GM23338 (cell line): Measurements from ENCODE around the gene KRTAP13-4. TPM values are rescaled to one million over a fixed set of nuclear protein-coding genes. Genes with fewer than 3 reads are reported as not detected.

ENCODE experiments used
- ATAC-seq: fragments of 200-7000 bp; cut with Tn5 transposase; 3 replicates; pipeline ENCODE4 v1.9.1; 2020
- DNase-seq: peaks from one replicate; pipeline ENCODE4 v3.0.0-alpha.2; 2015; ENCODE audit warnings: low spot score
- H2AFZ ChIP-seq: fragments of 200-600 bp; sonication (generic); 2 replicates; pipeline ENCODE4 v1.8.0; 2016; ENCODE audit warnings: antibody characterized with exemption, mild to moderate bottlenecking, moderate library complexity
- H3F3A ChIP-seq: fragments of 200-600 bp; sonication (generic); replicated peaks from 2 replicates; pipeline ENCODE4 v1.8.0; 2017; ENCODE audit warnings: antibody characterized with exemption, mixed run types, low read depth
- H3K27ac ChIP-seq: fragments of 200-600 bp; sonication (generic); 2 replicates; pipeline ENCODE4 v1.6.1; 2016; ENCODE audit warnings: low read depth
- H3K27me3 ChIP-seq: fragments of 200-600 bp; sonication (generic); 2 replicates; pipeline ENCODE4 v1.8.0; 2016; ENCODE audit warnings: mild to moderate bottlenecking, mixed run types, moderate library complexity; ENCODE audit not compliant: insufficient read depth
- H3K36me3 ChIP-seq: fragments of 200-600 bp; sonication (generic); 2 replicates; pipeline ENCODE4 v1.8.0; 2016; ENCODE audit warnings: mild to moderate bottlenecking; ENCODE audit not compliant: insufficient read depth
- H3K4me1 ChIP-seq: fragments of 200-600 bp; sonication (generic); 2 replicates; pipeline ENCODE4 v1.8.0; 2016; ENCODE audit warnings: mild to moderate bottlenecking, moderate library complexity; ENCODE audit not compliant: insufficient read depth
- H3K4me2 ChIP-seq: fragments of 200-600 bp; sonication (generic); 2 replicates; pipeline ENCODE4 v1.7.1; 2017; ENCODE audit warnings: mixed run types
- H3K4me3 ChIP-seq: fragments of 200-600 bp; sonication (generic); 2 replicates; pipeline ENCODE4 v1.6.1; 2016; ENCODE audit warnings: mixed run types
- H3K79me2 ChIP-seq: fragments of 200-600 bp; sonication (generic); replicated peaks from 2 replicates; pipeline ENCODE4 v1.8.0; 2017; ENCODE audit warnings: mild to moderate bottlenecking; ENCODE audit not compliant: insufficient read depth
- H3K9me2 ChIP-seq: fragments of 200-600 bp; sonication (generic); 2 replicates; pipeline ENCODE4 v1.8.0; 2017; ENCODE audit not compliant: insufficient read depth
- H4K20me1 ChIP-seq: fragments of 200-600 bp; sonication (generic); replicated peaks from 2 replicates; pipeline ENCODE4 v1.8.0; 2017; ENCODE audit warnings: mild to moderate bottlenecking; ENCODE audit not compliant: insufficient read depth
- H3K27ac Mint-ChIP-seq: 2 replicates; pipeline ENCODE4 v1.8.0; 2020; ENCODE audit warnings: inconsistent platforms, mild to moderate bottlenecking, moderate library complexity, mixed read lengths
- H3K27me3 Mint-ChIP-seq: 3 replicates; pipeline ENCODE4 v1.8.0; 2022; ENCODE audit warnings: low read depth, mild to moderate bottlenecking, moderate library complexity, mixed read lengths, inconsistent platforms; ENCODE audit not compliant: insufficient read depth, poor library complexity
- H3K36me3 Mint-ChIP-seq: 3 replicates; pipeline ENCODE4 v1.8.0; 2021; ENCODE audit warnings: low read depth, mild to moderate bottlenecking, inconsistent platforms, moderate library complexity, mixed read lengths
- H3K4me1 Mint-ChIP-seq: 3 replicates; pipeline ENCODE4 v1.8.0; 2020; ENCODE audit warnings: mild to moderate bottlenecking, inconsistent platforms, mixed read lengths
- H3K4me3 Mint-ChIP-seq: 3 replicates; pipeline ENCODE4 v1.8.0; 2021; ENCODE audit warnings: moderate library complexity, mild to moderate bottlenecking, inconsistent platforms, mixed read lengths
- H3K9me3 Mint-ChIP-seq: 3 replicates; pipeline ENCODE4 v1.8.0; 2020; ENCODE audit warnings: moderate library complexity, mild to moderate bottlenecking, inconsistent platforms, mixed read lengths
- CREB1 ChIP-seq: fragments of 250-450 bp; sonication (Bioruptor Pico); IDR thresholded peaks from 2 replicates; pipeline ENCODE4 v1.5.0; 2020; ENCODE audit warnings: low read depth, mild to moderate bottlenecking, moderate library complexity
- EZH2 ChIP-seq: fragments of 200-600 bp; sonication (generic); IDR thresholded peaks from one replicate; pipeline ENCODE4 v1.8.0; 2017; ENCODE audit warnings: antibody characterized with exemption, mild to moderate bottlenecking, low read depth; ENCODE audit not compliant: unreplicated experiment
- EZH2phosphoT487 ChIP-seq: fragments of 200-600 bp; sonication (generic); IDR thresholded peaks from one replicate; pipeline ENCODE4 v1.8.1; 2018; ENCODE audit warnings: antibody characterized with exemption; ENCODE audit not compliant: unreplicated experiment
- JUNB ChIP-seq: IDR thresholded peaks from one replicate; pipeline ENCODE4 v1.6.1; 2016; ENCODE audit warnings: antibody characterized with exemption; ENCODE audit not compliant: unreplicated experiment
- NANOG ChIP-seq: IDR thresholded peaks from 2 replicates; pipeline ENCODE4 v1.6.1; 2016; ENCODE audit warnings: antibody characterized with exemption, borderline replicate concordance
- POLR2AphosphoS5 ChIP-seq: IDR thresholded peaks from 2 replicates; pipeline ENCODE4 v1.6.1; 2016; ENCODE audit warnings: antibody characterized with exemption, low read depth
- STAT1 ChIP-seq: IDR thresholded peaks from one replicate; pipeline ENCODE4 v1.6.1; 2016; ENCODE audit warnings: antibody characterized with exemption; ENCODE audit not compliant: unreplicated experiment
- ZNF114 ChIP-seq: fragments of 250-450 bp; sonication (Bioruptor Pico); IDR thresholded peaks from 2 replicates; pipeline ENCODE4 v1.5.0; 2020; ENCODE audit warnings: mild to moderate bottlenecking, moderate library complexity
- ZNF331 ChIP-seq: fragments of 250-450 bp; sonication (Bioruptor Pico); IDR thresholded peaks from 2 replicates; pipeline ENCODE4 v1.5.0; 2020; ENCODE audit warnings: low read depth, mild to moderate bottlenecking, moderate library complexity
- polyA plus RNA-seq: library from polyadenylated mRNA; unstranded; fragments of >200 nt; fragmentation: Nextera tagmentation; extraction: Ambion mirVana; gene quantifications from 2 replicates; pipeline ENCODE4 v1.2.1, GENCODE V29; 2016
- total RNA-seq: library from RNA; depleted of rRNA; stranded (reverse); fragments of >200 nt; shearing (Covaris generic); gene quantifications from 2 replicates; pipeline ENCODE4 v1.2.3, GENCODE V29; 2014
- TF ChIP-seq, protein P1 (sequence below): IDR thresholded peaks from one replicate; pipeline ENCODE4 v1.6.1; 2018; ENCODE audit warnings: antibody characterized with exemption; ENCODE audit not compliant: unreplicated experiment
- TF ChIP-seq, protein P2 (sequence below): fragments of 250-450 bp; sonication (Bioruptor Pico); IDR thresholded peaks from 2 replicates; pipeline ENCODE4 v1.5.0; 2020; ENCODE audit warnings: mild to moderate bottlenecking, moderate library complexity
- TF ChIP-seq, protein P3 (sequence below), 2 experiments: fragments of 200-600 bp in 1 of 2; sonication (generic) in 1 of 2; conservative IDR thresholded peaks; 2 replicates each; pipeline versions ENCODE4 v1.5.1 to v1.6.1; 2016 to 2017; ENCODE audit warnings: antibody characterized with exemption in 2 of 2, low read depth in 2 of 2, mild to moderate bottlenecking in 2 of 2, moderate library complexity in 1 of 2
- TF ChIP-seq, protein P4 (sequence below): IDR thresholded peaks from 2 replicates; pipeline ENCODE4 v1.6.1; 2016; ENCODE audit warnings: antibody characterized with exemption

KRTAP13-4 gene
- total and polyA plus RNA-seq, 2 experiments from 2014 or later = not detected

DNA sequence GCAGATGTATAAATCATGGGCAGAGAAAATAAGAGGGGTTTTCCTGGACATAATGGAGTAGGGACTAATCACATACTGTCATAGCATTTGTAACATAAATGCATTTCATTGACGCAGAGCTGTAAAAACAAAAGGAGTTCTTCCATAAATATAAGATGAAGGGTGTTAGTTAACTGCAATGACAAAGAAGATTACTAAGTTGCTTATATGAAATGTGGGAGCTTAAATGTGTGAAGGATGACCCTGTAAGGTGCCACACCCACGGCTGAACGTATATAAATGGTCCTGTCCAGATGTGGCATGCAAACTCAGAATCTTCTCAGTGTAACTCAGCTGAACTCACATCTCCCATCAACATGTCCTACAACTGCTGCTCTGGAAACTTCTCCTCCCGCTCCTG lies 34.3 kb upstream of the KRTAP13-4 start, which contains the start of gene KRTAP13-1:
Gene KRTAP13-1 (plus strand): TSS at position 301 of the 400 bp plus-strand sequence. CDS start 56 bp downstream, at position 357.
- Histone ChIP-seq H3K79me2 (no peaks in the 10 kb centered on the region), H3K9me2 (no peaks in the 10 kb centered on the region), H4K20me1 (no peaks in the 10 kb centered on the region), H2AFZ (no peak within 1 kb of the TSS), H3F3A (no peaks in the 10 kb centered on the region), H3K4me1 (no peaks in the 10 kb centered on the region), H3K4me2 (no peak within 1 kb of the TSS), H3K27me3 (no peaks in the 10 kb centered on the region), H3K36me3 (no peaks in the 10 kb centered on the region), H3K27ac (no peak within 1 kb of the TSS), H3K4me3 (no peak within 1 kb of the TSS)
- no peak for ATAC-seq
- no peak within 1 kb of the TSS for H3K4me3 Mint-ChIP-seq
- no peaks in the 10 kb centered on the region for H3K4me1 Mint-ChIP-seq
- H3K27me3 Mint-ChIP-seq = peaks cover 2% of the 10 kb centered on the region
- H3K9me3 Mint-ChIP-seq = peaks cover 4% of the 10 kb centered on the region; the same call in 2 of the 3 replicates
- DNase-seq = no peak
- no peaks in the 10 kb centered on the region for H3K36me3 Mint-ChIP-seq
- TF ChIP-seq NANOG = no peak
- TF ChIP-seq ZNF331 (CRISPR knock-in tag) = no peak
- TF ChIP-seq, protein P1, sequence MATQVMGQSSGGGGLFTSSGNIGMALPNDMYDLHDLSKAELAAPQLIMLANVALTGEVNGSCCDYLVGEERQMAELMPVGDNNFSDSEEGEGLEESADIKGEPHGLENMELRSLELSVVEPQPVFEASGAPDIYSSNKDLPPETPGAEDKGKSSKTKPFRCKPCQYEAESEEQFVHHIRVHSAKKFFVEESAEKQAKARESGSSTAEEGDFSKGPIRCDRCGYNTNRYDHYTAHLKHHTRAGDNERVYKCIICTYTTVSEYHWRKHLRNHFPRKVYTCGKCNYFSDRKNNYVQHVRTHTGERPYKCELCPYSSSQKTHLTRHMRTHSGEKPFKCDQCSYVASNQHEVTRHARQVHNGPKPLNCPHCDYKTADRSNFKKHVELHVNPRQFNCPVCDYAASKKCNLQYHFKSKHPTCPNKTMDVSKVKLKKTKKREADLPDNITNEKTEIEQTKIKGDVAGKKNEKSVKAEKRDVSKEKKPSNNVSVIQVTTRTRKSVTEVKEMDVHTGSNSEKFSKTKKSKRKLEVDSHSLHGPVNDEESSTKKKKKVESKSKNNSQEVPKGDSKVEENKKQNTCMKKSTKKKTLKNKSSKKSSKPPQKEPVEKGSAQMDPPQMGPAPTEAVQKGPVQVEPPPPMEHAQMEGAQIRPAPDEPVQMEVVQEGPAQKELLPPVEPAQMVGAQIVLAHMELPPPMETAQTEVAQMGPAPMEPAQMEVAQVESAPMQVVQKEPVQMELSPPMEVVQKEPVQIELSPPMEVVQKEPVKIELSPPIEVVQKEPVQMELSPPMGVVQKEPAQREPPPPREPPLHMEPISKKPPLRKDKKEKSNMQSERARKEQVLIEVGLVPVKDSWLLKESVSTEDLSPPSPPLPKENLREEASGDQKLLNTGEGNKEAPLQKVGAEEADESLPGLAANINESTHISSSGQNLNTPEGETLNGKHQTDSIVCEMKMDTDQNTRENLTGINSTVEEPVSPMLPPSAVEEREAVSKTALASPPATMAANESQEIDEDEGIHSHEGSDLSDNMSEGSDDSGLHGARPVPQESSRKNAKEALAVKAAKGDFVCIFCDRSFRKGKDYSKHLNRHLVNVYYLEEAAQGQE = no peak
- TF ChIP-seq, protein P2, sequence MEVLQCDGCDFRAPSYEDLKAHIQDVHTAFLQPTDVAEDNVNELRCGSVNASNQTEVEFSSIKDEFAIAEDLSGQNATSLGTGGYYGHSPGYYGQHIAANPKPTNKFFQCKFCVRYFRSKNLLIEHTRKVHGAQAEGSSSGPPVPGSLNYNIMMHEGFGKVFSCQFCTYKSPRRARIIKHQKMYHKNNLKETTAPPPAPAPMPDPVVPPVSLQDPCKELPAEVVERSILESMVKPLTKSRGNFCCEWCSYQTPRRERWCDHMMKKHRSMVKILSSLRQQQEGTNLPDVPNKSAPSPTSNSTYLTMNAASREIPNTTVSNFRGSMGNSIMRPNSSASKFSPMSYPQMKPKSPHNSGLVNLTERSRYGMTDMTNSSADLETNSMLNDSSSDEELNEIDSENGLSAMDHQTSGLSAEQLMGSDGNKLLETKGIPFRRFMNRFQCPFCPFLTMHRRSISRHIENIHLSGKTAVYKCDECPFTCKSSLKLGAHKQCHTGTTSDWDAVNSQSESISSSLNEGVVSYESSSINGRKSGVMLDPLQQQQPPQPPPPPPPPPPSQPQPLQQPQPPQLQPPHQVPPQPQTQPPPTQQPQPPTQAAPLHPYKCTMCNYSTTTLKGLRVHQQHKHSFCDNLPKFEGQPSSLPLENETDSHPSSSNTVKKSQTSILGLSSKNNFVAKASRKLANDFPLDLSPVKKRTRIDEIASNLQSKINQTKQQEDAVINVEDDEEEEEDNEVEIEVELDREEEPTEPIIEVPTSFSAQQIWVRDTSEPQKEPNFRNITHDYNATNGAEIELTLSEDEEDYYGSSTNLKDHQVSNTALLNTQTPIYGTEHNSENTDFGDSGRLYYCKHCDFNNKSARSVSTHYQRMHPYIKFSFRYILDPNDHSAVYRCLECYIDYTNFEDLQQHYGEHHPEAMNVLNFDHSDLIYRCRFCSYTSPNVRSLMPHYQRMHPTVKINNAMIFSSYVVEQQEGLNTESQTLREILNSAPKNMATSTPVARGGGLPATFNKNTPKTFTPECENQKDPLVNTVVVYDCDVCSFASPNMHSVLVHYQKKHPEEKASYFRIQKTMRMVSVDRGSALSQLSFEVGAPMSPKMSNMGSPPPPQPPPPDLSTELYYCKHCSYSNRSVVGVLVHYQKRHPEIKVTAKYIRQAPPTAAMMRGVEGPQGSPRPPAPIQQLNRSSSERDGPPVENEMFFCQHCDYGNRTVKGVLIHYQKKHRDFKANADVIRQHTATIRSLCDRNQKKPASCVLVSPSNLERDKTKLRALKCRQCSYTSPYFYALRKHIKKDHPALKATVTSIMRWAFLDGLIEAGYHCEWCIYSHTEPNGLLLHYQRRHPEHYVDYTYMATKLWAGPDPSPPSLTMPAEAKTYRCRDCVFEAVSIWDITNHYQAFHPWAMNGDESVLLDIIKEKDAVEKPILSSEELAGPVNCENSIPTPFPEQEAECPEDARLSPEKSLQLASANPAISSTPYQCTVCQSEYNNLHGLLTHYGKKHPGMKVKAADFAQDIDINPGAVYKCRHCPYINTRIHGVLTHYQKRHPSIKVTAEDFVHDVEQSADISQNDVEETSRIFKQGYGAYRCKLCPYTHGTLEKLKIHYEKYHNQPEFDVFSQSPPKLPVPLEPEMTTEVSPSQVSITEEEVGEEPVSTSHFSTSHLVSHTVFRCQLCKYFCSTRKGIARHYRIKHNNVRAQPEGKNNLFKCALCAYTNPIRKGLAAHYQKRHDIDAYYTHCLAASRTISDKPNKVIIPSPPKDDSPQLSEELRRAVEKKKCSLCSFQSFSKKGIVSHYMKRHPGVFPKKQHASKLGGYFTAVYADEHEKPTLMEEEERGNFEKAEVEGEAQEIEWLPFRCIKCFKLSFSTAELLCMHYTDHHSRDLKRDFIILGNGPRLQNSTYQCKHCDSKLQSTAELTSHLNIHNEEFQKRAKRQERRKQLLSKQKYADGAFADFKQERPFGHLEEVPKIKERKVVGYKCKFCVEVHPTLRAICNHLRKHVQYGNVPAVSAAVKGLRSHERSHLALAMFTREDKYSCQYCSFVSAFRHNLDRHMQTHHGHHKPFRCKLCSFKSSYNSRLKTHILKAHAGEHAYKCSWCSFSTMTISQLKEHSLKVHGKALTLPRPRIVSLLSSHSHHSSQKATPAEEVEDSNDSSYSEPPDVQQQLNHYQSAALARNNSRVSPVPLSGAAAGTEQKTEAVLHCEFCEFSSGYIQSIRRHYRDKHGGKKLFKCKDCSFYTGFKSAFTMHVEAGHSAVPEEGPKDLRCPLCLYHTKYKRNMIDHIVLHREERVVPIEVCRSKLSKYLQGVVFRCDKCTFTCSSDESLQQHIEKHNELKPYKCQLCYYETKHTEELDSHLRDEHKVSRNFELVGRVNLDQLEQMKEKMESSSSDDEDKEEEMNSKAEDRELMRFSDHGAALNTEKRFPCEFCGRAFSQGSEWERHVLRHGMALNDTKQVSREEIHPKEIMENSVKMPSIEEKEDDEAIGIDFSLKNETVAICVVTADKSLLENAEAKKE (CRISPR knock-in tag) = no peak
- TF ChIP-seq ZNF114 (CRISPR knock-in tag) = no peak
- TF ChIP-seq, protein P3, sequence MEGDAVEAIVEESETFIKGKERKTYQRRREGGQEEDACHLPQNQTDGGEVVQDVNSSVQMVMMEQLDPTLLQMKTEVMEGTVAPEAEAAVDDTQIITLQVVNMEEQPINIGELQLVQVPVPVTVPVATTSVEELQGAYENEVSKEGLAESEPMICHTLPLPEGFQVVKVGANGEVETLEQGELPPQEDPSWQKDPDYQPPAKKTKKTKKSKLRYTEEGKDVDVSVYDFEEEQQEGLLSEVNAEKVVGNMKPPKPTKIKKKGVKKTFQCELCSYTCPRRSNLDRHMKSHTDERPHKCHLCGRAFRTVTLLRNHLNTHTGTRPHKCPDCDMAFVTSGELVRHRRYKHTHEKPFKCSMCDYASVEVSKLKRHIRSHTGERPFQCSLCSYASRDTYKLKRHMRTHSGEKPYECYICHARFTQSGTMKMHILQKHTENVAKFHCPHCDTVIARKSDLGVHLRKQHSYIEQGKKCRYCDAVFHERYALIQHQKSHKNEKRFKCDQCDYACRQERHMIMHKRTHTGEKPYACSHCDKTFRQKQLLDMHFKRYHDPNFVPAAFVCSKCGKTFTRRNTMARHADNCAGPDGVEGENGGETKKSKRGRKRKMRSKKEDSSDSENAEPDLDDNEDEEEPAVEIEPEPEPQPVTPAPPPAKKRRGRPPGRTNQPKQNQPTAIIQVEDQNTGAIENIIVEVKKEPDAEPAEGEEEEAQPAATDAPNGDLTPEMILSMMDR (conservative IDR thresholded peaks at IDR 0.05; ENCODE audit: low read depth in 2 of 2) = no peak
- TF ChIP-seq EZH2 = no peak
- TF ChIP-seq STAT1 = no peak
- no peak for TF ChIP-seq JUNB
- TF ChIP-seq, protein P4, sequence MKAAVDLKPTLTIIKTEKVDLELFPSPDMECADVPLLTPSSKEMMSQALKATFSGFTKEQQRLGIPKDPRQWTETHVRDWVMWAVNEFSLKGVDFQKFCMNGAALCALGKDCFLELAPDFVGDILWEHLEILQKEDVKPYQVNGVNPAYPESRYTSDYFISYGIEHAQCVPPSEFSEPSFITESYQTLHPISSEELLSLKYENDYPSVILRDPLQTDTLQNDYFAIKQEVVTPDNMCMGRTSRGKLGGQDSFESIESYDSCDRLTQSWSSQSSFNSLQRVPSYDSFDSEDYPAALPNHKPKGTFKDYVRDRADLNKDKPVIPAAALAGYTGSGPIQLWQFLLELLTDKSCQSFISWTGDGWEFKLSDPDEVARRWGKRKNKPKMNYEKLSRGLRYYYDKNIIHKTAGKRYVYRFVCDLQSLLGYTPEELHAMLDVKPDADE = no peak
- TF ChIP-seq POLR2AphosphoS5 = no peak
- no peak for TF ChIP-seq EZH2phosphoT487
- no peak for TF ChIP-seq CREB1 (CRISPR knock-in tag)
- peak within 1 kb of the TSS; percentile 46; the same call in 1 of the 2 replicates for H3K27ac Mint-ChIP-seq
